ENCODE data around the gene SCD5. TPM values are rescaled to one million over a fixed set of nuclear protein-coding genes. Genes with fewer than 3 reads are reported as not detected.

The SCD5 gene
- polyA plus RNA-seq, 10 donors: 8.5 to 17.3 (median 11.9) TPM

DNA sequence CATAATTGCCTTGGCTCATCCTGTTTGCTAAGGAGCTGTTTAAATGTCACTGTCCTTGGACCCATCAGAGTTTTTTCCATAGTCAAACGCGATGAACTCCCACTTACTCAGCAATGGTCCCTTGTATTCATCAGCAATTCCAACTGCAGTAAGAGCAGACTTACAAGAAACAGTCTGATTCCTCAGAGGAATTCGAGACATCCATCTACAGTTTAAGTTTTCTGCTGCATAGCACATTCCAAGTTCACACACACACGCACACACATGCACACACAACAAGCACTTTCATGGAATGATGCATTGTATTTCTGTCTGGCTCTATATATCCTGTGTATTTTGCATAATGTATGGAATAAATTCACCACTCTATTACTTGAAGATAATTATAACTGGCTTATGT, 204.1 kb downstream of the SCD5 start:
- no peak for DNase-seq

DNA sequence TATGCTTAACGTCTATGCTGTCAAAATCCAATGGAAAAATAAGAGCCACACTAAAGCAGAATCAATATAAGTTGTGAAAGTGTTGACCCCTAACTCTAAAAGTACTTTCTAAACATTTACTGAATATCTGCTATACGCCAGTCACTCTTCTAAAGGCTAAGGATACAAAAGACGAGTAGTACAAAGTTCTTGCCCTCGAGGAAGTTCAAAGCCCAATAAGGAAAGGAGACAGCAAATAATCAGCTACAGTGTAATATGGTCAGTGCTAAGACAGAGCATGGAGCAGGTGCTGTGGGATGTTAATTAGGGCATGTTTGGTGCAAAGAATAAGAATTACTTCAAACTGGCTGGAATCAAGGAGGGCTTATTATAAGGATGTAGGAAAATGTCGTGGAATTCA, 205.2 kb downstream of the SCD5 start:
- no peak for DNase-seq

DNA sequence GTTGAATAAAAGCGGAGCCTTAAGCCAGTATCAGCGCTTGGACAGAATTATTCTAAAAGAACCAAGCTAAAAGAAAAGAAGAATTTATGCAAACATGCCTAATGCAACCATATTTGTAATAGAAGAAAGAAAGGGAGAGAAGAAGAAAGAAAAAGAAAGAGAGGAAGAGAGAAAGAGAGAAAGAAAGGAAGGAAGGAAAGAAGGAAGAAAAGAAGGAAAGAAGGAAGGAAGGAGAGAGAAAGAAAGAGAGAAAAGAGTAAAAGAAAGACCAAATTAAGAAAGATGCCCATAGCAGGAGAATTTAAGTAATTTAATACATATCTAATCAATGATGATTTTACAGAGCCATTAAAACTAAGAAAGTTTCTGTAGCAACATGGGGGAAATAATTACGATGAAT, 206.0 kb downstream of the SCD5 start:
- no peak for DNase-seq

DNA sequence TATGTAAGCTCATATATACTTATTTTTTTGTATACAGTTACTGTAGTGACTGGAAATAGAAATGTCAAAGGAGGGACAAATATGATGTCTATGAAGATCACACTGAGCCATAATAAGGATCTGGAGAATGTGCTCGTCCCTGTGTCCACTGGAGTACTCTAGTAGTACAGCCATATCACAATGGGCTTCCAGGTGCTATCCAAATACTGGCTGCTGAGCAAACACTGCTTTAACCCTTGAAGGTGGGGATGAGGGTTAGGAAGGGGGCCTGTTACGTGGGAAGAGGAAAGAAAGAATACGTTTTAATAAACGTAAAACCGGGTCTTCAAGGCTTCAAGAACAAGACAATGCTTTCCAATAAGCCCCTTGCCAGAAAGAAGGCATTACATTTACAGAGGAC, 207.0 kb downstream of the SCD5 start:
- DNase-seq: no peak

DNA sequence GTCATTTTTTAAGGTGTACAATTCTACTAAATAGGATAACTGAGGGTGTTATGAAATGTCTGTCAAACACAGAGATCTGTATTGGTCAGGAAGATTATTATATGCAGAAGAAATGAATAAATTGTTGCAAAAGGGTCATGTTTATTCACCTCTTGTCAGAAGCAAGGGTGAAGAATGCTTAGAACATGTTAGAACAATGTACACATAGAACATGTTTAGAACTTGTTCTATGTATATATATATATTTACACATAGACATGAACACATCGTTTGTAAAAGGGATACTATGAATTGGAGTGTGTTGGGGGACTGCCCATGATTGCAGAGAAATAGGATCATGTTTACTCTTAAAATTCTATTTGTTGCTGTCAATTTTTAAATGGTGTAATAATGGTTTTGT, 208.8 kb downstream of the SCD5 start:
- no peak for DNase-seq

DNA sequence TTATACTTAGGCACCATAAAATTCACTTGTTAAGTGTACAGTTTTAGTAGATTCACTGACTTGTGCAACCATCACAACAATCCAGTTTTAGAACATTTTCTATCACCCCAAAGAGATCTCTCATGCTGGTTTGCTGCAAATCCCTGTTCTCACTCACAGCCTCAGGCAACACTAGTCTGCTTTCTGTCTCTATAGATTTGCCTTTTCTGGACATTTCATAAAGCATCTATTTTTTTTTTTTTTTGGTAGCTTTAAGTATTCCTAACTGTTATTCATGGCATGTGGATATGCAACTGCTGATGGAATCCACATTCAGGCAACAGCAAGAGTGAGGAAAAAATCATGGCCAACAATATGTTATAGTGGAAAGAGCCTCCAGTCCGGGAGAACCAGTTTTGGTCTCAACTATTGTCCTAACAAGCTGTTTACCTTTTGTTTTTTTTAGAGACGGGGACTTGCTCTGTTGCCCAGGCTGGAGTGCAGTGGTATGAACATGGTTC, 209.8 kb downstream of the SCD5 start:
- no peak for DNase-seq

DNA sequence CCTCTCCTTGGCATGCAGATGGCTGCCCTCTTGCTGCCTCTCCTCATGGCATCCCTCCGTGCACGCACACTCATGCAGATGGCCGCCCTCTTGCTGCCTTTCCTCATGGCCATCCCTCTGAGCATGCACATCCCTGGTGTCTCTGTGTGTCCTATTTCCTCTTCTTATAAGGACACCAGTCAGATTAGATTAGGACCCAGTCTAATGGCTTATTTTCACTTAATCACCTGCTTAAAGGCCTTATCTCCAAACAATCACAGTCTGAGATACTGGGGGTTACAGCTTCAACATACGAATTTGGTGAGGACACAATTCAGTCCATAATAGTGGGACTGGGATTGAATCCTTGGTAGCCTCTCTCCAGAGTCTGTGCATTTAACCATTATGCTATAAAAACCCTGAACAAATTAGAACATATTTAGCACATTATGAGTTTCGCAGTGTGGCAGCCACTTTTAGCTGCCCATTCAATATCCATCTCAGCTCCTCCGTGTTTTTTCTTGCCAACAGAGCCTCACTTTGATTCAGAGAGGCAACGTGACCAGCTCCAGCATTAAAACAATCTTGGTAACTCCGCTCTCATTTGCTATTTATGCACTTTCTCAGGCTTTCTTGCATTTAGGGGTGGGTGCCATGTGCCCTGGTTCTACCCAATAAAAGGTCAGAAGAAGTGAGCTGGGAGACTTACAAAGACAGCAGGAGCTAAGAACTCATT, 210.6 kb downstream of the SCD5 start:
- no peak for DNase-seq

DNA sequence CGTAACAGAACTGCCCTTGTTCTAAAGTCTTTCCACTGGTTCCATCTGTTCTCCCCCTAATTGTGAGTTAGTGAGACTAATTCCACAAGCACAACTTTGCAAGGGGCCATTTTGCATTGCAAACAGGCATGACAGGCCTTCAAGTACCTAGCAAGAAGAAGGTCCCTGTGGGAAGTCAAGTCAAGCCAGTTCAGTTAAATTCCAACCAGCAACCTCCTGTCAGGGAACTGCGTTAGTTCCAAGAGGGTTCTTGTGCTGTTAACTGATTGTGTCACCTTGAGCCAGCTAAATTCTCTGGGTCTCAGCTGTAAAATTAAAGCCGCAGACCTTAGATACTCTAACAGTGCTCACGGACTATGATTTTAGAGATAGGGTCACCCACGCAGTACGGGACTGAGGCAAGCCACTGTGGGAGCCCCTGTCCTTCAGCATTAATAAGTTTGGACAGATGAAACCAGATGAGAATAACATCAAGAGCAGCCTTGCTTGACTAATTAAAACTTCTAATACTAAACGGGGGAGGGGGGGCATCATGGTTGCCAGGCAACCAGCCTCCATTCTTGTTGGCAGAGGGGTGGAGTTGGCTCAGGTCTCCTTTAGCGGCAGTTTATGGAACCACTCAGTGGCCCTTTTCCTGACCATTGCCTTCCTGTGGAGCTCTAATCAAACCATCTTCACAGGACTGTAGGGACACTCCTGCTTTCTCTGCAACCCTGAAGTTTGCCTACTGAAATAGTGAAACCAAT, 212.7 kb downstream of the SCD5 start:
- DNase-seq: no peak

DNA sequence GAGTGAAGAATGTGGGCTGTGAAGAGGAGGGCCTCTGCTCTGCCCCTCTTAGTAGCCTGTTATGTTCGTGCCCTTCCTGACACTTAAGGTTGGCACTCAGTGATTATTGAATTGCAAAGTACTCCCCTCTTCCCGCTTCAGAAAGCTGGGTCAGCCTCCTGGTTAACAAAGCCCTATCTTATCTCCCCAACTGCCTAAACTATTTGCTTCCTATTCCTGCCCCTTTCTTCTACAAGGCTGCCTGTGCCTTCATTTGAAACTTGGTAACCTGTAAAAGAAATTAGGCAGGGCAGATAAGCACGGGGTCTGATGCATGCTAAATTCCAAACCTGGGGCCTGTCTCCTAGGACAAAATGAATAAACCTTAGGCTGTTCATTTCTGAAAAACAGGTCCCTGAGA, 213.7 kb downstream of the SCD5 start:
- no peak for DNase-seq

DNA sequence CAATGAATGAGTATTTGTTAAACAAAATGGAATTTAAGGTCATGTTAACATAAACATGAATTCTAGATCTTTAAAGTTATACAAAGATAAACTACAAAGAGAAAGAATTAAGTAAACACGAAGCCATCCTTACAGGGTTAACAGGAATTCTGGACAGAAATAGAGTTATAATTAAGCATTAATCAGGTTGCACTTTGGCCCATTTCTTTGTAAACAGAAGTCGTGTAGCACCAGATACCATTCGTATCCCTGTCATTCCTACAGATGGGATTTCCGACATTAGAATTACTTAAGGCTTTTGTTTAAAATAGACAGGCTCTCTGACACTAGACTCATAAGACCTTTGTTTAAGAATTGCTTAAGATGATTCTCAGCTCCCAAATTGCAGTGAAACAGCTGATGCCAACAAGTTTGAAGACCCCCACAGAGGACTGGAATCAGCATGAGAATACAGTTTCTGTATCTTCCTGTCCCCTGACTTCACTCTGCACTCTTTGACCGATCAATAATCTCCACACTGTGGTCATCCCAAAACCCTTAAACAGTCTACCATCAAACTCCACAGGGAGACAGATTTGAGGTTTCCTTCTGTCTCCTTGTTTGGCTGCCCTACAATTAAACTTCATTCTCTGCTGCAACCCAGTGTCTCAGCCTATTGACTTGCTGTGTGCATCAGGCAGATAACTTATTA, 214.6 kb downstream of the SCD5 start:
- DNase-seq: no peak

DNA sequence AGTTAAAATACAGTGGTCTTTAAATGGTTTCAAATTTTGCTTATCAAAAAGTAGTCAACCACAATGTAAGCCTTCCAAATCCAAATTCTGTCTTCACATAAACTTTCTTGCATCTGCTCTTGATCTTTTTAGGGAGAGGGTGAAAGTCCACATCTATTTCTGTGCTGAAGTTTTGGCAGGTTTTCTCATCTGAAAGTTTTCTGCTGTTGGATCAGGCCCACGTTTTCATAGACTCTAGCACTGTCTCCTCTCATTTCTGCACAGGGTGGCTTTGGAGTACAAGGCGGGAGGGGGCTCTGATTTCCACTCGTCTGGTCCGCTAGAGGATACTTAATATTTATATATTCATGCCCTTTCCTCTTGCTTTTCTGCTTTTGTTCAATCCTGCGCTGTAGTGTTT, 218.7 kb downstream of the SCD5 start:
- no peak for DNase-seq

Other genes with a start within 250 kb of the SCD5 start
- 1 to 10 TPM; 2.1 to 5.6 (median 3.6) TPM for gene TMEM150C, start 236.8 kb downstream of the SCD5 start, polyA plus RNA-seq (ENCODE audit: insufficient read length in 10 of 10)
- 100 to 1,000 TPM; 164 to 239 (median 190) TPM for gene SEC31A, start 92.4 kb upstream of the SCD5 start, polyA plus RNA-seq (ENCODE audit: insufficient read length in 10 of 10)
- 10 to 100 TPM in 1 of 10 donors, 1 to 10 TPM in 9; 6.1 to 10.0 (median 7.4) TPM for gene THAP9, start 101.9 kb upstream of the SCD5 start, polyA plus RNA-seq (ENCODE audit: insufficient read length in 10 of 10)
- gene LIN54, start 212.0 kb upstream of the SCD5 start, polyA plus RNA-seq (ENCODE audit: insufficient read length in 10 of 10): 10 to 100 TPM in 2 of 10 donors, 1 to 10 TPM in 8; 7.1 to 13.6 (median 8.8) TPM
- gene COPS4, start 236.4 kb upstream of the SCD5 start, polyA plus RNA-seq (ENCODE audit: insufficient read length in 10 of 10): 10 to 100 TPM; 57.9 to 81.1 (median 65.0) TPM